EH (cell line): Measurements from ENCODE around the gene ZMIZ1.
A peak's percentile ranks its signal among the peaks of the same experiment; 100 is the strongest.

Source experiments
- DNase-seq: peaks from one replicate; pipeline ENCODE4 v3.0.0-alpha.2; 2015; ENCODE audit warnings: low read depth

Gene ZMIZ1

DNA sequence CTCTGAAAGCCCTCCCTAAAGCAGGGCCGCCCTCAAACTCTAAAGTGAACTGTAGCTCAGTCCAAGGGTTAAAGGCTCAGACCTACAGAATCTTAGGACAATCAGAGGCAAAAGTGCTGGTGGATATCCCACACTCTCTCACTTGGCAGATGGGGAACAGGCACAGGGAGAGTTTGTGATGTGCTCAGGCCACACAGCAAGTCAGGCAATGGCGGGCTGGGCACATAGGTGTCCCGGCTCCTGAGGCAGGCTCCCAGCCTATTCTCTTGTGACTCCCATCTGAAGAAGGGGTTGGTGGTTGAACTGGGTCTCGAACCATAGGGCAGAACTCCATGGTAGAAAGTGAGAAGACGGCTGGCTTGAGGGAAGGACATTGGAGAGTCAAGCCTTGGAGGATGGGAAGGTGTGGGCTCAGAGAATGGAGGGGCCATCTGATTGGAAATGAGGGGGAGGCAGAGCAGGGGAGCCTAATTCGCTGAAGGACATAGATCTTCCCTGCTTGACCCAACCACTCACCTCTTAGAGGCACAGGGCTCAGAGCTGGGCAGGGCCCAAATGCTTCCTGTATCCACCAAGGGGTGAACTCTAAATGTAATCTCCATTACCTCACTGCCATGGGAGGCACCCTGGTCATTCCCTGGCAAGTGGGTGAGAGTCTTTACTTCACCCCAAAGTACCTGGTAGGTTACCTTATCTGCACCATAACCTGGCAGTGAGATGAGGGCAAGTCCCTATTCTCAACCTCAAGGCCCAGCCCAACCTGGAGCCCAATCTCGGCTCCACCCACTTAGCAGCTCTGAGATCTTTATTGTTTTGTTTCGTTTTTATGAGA lies 4.9 kb upstream of the ZMIZ1 start:
- DNase-seq: no peak

DNA sequence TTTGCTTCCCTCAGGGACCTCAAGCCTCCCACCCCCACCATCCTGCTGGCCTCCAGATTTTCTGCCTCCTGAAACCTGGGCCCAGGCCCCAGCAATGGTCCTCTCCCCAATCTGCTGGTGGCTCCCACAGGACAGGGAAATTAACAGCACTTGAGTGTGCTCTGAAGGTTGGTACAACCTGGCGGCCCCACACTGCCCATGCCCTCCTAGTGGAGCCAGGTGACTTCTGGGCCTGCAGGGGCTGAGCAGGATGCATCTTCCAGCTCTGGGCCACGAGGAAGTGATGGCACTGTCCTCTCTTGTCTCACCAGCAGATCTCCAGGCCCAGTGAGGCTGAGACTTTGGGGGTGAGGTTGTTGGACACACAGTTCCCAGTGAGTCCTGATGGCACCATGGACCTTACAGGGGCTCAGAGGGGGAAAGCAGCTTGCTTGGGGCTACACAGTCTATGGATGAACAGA lies 3.6 kb upstream of the ZMIZ1 start:
- no peak for DNase-seq

DNA sequence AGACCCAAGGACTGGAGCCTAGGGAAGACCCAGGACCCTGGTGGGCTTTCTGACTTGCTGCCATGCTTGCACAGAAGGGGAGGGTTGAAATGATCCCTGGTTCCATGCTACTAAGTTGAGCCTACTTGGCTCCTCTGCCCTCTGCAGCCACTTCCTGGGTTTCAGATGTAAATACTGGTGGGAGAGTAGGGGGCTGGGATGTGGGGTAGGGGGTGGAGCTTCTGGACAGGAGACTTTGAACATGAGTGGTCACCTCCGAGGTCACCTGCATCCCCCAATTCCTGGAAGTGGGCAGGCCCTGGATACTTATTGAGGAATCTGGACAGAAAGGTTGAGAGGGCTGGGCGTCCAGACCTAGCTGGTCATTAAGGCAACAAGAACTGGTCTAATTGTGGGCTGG lies 2.9 kb upstream of the ZMIZ1 start:
- no peak for DNase-seq

DNA sequence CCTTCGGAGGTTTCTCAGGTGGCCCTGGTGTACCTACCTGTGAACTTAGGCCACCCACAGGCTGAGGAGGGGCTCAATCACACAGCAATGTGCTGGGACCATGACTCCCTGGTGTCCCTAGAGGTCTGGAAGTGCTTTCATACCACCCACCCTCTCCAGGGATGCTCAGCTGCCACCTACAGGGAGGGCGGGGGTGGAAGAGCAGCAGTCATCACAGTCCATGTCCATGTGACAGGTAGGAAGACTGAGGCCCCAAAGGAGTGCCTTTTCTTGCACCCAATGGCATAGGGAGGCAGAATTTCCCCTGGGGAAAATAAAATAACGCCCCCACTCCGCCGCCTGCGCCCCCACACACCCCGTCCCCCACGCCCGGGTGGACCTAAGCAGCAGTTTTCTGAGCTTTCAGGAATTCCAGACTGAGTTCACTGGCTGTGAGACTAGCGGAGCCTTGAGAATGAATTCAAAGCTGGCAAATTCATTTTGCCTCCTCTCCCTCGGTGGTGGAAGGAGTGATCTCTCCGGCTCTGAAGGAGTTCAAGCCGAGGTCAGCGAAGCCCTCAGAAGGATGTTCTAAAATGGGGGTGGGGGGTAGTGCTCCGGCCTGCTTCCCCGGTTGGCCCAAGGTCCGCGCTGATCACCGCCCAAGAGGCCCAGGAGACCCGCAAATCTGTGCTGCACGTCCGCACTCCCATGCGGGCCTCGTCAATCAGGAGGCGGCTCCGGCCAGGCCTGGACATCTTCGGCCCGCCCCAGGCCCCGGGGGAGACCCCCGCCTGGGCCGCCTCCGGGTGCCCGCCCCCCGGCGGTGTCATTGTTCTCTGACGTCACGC lies 2.1 kb upstream of the ZMIZ1 start:
- peak; percentile 59 for DNase-seq

DNA sequence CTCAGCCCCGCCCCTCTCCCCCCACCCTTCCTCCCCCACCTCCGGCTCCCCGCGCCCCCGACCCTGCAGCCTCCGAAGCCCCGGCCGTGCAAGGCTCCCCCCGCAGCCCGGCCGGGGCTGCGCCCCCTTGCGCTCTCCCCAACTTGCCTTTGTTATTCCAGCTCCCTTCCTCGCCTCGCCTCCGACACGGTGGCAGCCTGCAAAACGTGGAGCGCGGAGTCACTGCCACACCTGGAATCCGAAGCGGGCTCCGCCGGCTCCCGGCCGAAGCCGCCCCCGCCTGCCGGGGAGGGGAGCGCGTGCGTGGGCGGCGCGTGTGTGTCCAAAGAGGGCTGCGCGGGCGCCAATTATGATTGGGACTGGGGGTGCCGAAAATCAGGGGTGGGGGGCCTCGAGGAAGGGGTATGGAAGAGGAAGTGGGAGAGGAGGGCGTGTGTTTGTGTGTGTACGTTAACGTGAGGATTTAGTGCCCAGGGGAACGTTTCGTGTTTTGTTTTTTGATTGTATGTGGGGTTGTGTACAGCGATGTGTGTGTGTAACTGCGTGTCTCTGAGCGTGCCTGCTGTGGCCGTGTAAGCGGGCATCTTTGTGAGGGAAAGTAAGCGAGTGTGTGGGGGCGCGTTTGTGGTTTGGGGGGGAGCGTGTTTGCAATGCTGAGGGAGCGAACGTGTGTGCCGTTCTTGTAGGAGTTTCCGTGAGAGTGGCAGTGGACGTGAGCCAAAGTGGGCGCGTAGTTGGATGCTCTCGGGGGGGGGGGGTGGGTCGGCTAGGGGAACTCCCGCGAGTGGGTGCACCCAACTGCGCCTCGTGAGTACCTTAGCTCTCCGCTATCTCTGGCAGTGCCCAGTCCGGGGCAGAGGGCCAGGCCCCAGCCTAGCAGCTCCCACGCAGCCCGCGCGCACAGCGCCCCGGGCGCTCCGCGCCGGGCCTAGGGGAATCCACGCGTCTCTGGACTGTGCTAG lies 1.2 kb upstream of the ZMIZ1 start:
- peak; percentile 85 for DNase-seq

DNA sequence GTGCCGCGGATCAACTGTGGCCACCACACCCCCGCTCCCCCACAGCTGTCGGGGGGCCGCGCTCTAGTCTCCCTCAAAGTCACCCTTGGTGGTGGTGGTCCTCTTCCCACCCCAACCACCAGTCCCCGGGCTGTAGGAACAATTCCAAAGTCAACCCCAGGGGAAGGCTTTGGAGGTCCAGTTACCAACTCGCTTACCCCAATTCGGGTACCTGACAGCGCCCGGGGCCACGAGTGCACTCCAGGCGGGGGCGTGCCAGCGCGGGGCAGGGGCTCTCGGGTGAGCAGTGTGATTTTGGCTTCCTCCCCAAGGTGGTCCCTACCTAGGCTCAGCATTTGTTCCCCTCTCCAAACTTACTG lies 584 bp upstream of the ZMIZ1 start:
- no peak for DNase-seq

DNA sequence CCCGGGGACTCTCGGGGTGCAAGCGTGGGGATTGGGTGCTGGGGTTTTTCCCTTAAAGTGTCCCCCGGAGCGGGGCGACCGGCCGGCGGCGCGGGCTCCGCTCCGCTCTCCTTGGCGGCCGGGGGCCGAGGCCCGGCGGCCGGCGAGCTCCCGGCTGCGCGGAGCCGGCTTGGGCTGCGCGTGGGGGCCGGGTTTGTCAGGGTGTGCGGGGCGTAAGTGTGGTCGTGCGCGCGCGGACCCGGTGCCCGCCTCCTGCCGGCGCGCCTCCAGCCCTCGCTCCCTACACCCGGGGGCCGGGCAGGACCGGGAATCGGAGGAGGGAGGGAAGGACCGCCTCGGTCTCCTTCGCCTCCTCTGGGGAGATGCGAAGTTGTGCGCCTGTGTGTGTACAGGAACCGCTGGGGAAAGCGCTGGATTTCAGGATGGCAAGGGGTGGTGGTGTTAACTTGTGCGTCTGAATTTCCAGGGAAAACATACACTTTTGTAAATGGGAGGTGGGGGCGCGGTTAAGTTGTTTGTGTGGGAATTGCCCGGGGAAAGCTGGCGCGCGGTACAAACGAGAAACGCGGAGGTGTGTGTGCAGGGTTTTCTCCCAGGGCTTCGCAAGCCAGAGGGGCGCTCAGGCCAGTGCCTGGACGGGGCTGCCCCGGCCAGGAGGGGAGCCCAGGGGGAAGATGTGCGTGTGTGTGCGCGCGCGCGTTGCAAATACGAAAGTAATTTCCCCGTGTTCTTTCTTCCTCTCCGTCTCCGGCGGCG lies 737 bp downstream of the ZMIZ1 start:
- DNase-seq: peak; percentile 55

DNA sequence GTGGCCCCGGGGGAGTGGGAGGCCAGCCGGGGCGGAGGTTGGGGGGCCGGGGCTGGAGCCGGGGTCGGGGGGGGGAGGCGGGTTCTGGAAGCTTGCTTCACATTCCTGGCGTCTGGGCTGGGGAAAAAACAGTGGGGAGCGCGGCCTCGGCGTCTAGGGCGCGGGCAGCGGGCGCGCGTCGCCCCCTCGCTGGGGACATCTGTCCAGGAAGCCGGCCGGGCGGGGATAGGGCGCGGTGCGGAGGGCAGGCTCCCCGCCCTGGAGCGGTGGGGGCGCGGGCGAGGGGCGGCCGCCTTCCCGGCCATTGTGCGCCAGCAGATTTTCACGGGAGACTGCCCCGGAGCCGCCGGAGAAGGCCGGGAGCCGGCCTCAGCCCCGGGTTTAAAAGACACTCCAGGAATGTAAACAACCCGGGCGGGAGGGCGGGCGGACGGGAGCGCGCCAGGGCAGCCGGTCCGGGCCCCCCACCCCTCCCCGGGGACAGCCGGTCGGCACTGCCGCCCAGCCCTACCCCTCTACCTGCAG lies 1.4 kb downstream of the ZMIZ1 start:
- DNase-seq: peak; percentile 67

DNA sequence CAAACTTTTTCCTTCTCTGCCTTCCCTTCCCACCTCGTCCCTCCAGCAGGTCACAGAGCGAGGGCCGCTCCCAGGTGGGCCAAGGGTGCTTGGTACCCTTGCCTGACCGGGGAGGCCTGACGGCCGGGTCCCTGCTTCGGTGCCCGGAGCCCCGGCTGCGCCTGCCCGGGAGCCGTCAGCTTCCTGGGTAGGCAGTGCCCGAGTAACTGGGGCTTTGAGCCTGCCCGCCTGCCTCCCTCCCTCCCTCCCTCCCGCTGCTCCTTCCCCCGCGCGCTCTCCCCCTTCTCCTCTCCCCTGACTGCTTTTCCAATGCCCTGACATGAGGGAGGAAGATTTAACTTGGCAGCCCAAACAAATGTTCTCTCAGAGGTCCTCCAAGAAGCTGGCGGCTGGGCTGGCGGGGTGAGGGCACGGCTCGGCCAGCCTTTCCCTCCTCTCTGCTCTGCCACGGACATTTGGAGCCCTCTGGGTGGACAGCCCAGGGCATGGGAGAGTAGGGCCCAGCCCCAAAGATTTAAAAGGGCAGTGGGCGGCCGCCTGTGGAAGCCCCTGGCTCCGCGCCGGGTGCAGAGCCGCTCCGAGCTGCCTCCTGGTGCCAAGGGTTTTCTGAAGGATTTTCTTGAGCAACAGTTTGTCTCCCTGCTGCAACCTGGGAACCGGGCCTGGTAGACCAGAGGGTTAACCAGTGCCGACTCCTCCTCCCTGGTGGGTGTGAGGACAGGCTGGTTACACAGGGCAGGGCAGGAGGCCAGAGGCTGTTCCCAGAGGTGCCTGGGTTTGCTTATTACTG lies 2.0 kb downstream of the ZMIZ1 start:
- DNase-seq: peak; percentile 82

DNA sequence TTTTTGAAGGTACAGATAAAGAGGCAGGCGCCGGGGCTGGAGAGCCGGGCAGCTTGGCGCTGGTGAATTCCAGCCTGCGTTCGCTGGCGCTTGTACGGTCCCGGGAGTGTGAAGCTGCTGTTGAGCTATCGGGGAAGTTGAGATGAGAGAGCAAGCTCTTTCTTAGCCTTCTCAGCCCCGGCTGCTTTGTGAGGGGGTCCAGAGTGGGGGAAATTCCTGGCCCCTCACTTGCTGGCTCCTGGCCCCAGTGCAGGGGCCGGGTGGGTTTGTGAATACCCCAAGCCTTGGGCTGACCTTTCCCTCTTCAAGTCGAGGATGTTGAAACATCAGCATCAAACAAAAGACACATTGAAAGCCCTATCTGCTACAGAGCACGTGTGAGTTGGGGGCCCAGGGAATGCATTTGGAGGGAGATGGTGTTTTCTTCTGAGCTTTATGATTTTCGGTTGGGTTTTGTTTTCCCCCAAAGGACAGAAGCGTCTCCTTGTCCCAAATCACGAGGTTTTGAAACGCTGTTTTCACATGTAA lies 2.7 kb downstream of the ZMIZ1 start:
- no peak for DNase-seq

DNA sequence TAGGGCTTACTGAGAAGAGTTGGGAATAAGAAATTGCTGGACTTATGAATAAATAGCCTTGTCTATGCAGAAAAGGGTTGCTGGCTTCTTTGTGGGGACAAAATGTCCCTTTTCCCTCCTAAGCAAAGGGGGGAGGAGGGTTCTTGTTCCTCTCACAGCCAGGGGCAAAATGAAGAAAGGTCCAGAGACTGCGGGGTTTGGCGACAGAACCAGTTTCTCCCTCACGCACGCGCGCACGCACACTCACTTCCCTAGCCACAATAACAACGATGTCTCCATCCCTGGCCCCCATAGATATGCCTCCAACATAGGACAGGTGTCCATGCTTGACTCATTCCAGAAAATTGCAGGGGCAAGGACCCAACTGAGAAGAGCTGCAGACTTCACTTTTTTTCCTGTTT lies 3.3 kb downstream of the ZMIZ1 start:
- DNase-seq: no peak

DNA sequence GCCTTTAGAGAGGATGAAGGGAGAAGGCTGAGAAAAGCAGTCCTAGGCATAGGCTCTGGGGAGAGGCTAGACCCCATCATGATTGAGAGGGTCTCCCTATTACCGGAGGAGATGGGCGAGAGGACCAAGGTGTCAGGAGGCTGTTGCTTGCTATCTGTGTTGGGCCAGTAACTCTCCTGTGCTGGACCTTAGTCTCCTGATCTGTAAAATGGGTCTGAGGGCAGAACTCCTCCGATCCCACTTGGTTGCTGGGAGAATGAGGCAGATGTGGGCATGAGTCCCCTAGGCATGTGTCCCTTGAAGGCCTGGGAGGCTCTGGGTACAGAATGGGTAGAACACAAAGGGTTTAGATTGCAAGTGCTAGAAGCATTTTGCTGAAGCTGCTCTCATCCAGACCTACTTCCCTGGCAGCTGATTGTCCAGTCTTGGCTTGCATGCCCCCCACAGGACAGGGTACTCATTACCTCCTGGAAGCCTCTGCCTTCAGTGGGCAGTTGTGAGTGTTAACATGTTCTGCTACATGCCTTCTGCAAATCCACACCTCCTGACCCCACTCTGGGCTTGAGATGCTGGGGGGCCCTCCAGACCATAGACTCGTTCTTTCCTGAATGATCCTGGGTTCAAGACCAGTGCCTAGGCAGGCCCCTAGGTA lies 4.4 kb downstream of the ZMIZ1 start:
- no peak for DNase-seq

DNA sequence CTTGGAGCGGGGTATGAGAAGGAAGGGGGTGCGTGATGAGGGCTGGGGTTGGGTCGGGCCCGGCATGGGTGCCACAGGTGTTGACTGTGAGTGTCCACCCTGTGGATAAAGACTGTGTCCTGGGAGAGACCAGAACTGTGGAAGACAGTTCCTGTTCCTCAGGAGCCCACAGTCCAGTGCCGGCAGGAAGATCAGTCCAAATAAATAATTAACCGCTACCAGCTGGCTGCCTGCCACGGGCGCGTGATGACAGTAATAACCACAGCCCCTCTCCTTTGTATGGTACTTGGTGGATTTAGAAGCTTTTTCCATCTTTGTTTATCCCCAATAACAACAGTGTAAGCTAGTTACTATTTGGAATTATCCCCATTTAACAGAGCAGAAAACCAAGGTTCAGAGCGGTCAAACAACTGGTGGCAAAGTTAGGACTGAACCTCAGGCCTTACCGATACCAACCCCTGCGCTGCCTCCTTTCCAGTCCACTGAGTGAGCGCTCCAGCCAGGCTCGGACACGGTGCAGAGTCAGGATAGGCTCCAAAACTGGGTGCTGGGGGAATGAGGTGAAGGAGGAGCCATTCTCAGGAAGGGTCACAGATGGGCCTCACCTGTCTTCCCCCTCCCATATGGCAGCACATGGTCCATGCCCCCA lies 5.1 kb downstream of the ZMIZ1 start:
- DNase-seq: peak; percentile 78

DNA sequence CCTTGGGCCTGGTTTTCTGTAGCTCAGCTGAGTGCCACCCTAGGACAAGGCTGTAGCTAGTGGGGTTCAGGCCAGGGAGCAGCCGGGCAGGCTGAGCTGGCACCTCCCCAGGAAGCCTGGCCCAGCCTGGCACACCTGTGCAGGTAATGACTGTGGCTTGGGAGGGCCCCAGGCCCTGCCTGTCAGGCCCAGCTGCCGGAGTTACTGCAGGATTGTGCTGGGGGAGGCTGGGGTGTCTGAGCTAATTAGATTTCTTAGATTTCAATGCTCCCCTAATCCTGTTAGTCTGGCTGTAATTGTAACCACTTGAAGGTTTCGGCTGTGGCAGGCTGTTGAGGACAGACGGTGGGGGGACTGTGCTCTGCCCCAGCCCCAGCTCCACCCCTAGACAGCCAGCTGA lies 6.0 kb downstream of the ZMIZ1 start:
- DNase-seq: no peak

DNA sequence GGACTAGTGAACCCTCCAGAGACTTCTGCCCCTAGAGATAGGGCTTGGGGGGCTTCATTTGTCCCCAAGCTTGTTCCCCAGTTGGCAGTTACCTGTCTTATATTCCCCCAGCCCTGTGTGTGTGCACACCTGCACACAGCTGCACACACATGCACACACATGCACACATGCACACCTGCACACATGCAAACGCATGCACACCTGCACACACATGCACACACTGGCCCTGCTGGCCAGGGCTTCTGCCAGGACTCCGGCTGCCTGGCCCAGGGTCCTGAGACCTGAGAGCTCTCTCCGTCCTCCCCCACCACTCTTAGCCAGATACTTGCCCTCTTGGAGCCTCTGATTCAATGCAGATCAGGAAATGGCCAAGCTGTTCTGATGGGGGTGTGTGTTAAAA lies 6.7 kb downstream of the ZMIZ1 start:
- no peak for DNase-seq

DNA sequence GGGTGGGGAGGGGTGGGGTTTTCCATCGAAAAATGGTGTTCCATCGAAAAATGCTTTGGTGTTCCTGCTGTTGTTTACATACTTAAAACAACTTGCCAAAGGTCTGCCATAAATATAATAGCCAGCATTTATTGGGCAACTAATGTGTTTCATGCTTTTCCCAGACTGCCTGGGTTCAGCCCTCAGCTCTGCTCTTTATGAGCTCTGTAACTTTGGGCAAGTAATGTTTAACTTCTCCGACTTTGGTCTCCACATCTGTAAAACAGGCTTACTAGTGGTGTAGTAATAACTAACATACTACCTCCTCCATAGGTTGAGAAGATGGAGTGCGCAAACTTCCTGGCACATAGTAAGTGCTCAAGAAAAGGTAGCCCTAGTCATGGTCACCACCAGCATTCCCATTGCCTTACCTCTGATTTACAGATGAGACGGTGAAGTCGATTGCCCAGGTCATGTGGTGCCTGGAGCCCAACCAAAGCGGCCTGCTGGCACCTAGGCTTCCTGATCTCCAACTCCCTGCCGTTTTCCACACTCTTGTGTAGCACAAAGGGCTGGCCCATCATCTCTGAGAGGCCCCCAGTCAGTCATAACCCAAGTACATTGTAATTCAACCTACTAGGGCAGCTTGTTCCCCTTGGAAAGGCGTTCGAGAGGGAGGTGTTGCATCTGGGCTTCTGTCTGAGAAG lies 8.9 kb downstream of the ZMIZ1 start:
- DNase-seq: no peak

DNA sequence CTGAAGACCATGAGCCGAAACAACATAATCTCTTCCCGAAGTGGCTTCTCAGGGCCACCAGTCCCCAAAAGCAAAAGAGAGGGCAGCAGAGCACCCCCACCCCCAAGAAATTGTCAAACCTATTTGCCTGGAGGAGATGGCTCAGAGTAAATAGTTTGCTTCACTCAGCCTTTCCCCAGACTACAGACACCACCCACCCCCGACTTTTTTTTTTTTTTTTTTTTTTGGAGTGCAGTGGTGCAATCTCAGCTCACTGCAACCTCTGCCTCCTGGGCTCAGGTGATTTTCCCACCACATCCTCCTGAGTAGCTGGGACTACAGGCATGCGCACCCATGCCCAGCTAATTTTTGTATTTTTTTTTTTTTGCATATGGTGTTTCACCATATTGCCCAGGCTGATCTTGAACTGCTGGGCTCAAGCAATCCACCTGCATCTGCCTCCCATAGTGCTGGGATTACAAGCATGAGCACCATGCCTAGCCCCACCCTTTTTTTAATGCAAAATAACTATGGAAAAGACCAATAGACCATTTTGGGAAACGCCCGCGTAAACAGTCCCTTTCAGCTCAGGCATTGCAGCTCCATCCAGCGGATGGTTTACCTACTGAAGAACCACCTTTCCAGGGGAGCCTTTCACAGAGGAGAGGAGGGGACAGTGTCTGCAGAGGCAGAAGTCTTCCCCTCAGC lies 9.7 kb downstream of the ZMIZ1 start:
- no peak for DNase-seq

DNA sequence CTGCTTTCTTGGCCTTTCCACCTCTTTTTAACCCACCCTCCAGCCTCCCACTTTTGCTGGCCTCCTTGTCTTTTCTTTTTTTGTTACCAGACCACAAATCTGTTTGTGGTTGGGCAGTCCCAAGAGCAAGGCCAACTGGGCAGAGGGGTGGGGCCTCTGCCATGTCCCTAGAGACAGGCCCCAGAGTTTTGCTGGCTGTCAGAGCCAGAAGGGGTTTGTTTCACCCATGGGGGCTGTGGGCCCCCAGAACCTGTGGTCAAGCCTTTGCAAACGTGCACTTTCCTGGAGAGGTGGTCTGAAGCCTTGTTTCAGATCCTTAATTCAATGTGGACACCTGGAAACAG lies 10.3 kb downstream of the ZMIZ1 start:
- DNase-seq: peak; percentile 55
